HG03159 (cell line): ENCODE measurements around the gene SP140L.
"Not testable (repeated sequence)": the region's sequence is repeated elsewhere in the genome, so short reads cannot be mapped to it uniquely, and the experiment has no call there.

Source experiments
- ATAC-seq: cut with Tn5 transposase; IDR thresholded peaks from one replicate; pipeline ENCODE4 v1.9.1; 2021; ENCODE audit warnings: mild to moderate bottlenecking, moderate library complexity; ENCODE audit not compliant: unreplicated experiment

SP140L gene

DNA sequence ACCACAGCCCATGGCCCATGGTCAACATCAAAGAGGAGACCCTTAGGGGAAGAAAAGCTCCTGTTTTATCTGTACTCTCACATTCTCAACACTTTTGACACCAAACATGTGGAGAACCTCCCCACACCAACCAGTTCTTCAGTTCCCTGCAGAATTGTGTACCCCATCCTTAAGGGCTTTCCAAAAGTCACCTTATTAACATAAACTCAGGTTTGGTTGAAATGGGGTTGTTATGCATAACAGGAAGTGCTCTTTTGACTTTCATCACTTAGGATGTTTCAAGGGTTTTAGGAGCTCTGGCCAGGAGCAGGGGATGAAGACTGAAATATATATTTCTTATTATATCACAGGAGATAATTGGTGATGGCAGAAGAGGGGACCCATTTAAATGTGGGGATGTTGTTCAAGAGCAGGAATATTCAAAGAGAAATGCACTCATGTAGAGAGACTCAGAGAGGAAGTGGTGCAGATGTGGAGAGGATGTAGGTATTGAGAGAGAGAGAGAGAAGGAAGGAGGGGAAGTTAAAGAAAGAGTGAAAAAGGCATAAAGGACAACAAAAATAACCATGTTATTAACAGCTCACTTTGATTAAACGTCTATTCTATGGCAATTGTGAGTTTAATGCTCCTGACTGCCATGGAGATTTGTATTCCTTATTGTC is 35.2 kb downstream of the SP140L start:
- ATAC-seq: no peak

DNA sequence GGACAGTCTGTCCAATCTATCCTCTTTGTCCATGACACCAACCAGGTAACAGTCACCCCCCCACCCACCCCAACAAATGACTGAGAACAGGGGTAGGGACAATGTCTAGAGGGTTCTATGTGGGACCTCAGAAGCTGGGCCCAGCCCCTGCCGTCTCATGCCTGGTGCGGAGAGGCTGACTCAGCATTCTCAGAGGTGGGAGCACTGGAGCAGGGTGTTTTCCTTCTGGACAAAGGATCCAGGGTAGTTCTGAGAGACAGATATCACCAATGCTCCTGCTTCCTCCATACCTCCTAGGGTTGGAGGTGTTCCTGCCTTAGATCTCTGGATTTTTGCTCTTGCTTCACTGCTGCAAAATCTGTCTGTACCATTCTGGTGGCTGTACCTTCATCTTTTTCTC is 55.1 kb downstream of the SP140L start:
- no peak for ATAC-seq

DNA sequence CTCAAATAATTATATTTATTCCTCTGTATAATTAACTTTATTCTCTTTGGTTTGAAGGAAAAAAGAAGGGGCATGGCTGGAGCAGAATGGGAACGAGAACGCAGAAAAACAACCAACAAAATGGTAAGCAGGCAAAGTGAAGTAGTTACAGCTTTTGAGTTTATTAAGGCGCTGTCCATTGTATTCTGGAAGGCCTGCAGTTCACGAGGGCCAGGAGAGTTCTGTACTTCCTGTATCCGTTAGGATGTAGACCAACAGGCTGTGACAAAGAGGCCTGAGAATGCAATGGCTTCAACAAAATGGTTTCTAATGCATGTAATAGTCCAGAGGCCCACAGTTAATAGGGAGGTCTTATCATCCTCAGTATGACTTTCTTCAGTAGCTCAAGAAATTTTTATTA is 56.5 kb downstream of the SP140L start:
- ATAC-seq: no peak

GRCh38 chr2:230384986-230385385 is 58.0 kb downstream of the SP140L start:
- ATAC-seq: no peak

DNA sequence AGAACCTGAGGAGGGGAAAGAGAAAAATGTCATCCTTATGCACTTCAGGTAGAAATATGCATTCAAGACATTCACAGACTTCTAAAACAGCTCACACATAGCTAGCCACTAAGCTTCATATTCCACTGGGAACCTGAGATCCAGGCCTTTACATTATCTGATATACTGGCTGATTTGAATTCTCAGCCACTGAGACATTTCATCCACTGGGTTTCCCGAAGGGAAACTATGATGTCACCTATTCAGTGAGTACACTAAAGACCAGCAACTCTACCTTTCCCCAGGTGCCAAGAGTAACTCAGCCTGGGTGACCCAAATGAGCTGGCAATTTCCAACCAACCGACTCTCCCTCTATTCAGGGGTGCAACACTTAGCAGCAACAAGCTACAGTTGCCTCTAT is 67.3 kb downstream of the SP140L start:
- ATAC-seq: no peak

- not testable (repeated sequence) for ATAC-seq
These were observed 71.7 kb downstream of the SP140L start for GRCh38 chr2:230398698-230399097.

DNA sequence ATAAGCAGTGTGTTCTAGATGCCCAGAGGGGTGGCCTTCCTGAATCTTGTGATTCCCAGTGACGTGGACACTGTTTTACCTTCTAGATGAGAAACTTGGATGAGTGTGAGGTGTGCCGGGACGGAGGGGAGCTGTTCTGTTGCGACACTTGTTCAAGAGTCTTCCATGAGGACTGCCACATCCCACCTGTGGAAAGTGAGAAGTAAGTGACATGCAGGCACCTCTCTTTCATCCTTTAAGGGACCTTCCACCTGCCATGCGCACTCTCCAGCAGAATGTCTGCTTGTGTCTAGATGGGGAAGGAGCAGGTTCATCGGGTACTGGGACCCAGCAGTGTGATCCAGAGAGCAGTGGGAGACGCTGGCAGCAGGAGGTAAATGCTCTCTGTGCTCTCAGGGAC is 73.0 kb downstream of the SP140L start:
- no peak for ATAC-seq

- no peak for ATAC-seq
These were observed 73.5 kb downstream of the SP140L start for GRCh38 chr2:230400454-230400853.

- not testable (repeated sequence) for ATAC-seq
These were observed 74.0 kb downstream of the SP140L start for GRCh38 chr2:230401026-230401425.

DNA sequence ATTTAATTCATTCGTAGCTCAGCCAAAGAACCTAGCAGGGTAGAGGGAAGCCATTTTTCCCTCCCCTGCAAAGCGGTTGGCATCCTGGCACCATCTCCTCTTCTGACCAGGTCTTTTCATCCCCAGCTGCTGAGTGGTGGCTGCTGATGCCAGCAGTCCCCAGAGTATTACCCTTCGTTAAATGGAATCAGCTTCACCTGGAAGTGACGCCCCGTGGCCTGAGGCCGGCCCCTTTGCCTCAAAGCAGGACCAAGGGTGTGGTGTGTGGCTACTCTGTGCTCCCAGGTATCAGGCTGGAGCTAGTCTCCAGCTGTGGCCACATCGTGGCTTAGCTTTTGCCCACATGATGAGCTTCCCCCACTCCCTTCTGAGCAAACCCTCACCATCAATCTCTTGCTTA is 76.8 kb downstream of the SP140L start:
- ATAC-seq: no peak

DNA sequence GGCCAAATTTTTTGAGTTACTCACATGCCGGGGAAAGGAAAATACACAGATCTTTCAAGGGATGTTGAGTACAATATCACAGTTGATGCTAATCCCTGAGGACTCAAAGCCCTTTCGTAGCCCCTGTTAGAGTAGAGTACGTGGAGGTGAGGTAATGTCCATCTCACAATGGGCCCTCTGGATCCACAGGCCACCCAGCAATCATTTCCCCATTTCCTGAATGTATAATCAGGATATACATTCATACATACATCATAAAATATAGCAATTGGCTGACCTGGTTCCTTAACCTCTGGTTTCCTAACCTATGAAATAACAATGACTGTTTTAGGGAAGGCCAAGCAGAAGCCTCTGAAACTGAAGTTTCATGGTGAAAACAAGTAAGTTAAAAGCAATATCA is 78.8 kb downstream of the SP140L start:
- ATAC-seq: no peak

DNA sequence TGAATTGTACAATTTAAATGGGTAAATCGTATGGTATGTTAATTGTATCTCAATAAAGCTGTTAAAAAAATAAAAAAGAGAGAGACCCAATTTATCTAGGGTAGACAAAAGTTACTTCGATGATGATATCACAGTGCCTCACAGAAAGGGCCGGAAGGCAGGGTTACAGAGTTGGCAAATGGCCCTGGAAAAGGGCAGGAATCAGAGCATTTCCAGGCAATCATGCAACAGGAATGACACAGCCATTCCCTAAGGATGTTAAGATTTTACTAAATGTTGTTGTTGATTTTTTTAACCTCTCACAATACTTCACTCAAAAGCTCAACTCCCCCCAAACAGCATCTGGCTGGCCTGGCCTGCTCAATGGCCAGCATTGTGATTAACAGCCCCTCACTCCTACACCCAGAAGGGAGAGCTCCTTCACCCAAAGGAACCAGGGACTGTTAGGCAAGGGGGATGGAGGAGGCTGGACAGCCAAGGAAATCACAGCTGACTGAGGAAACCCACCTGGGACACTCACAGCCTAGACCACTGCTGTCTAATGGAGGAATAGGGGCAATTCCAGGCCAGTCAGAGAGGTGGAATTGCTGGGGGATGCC is 81.3 kb downstream of the SP140L start:
- no peak for ATAC-seq

DNA sequence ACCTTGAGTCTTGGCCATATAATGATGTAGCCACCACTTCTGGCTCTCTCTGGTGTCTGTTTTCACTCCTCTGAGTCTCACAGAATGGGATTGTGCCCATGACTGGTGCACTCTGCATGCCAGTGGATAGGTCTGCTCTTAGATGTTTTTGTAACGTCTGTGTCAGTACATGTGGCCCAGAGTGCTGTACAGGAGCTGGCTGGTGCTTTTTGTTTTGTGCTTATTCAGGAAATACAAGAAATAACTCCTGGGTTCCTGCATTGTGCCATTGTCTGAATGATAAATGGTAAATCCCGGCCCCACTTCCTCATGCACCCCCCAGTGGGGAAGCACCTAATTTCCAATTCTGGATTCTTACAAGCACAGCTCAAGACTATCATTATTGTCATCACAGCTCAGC is 82.3 kb downstream of the SP140L start:
- not testable (repeated sequence) for ATAC-seq

- ATAC-seq: no peak
These were observed 83.3 kb downstream of the SP140L start for GRCh38 chr2:230410263-230410662.

GRCh38 chr2:230410861-230411569 is 84.0 kb downstream of the SP140L start:
- no peak for ATAC-seq

- ATAC-seq: peak; percentile 52
These were observed 84.8 kb downstream of the SP140L start for GRCh38 chr2:230411570-230412370.

DNA sequence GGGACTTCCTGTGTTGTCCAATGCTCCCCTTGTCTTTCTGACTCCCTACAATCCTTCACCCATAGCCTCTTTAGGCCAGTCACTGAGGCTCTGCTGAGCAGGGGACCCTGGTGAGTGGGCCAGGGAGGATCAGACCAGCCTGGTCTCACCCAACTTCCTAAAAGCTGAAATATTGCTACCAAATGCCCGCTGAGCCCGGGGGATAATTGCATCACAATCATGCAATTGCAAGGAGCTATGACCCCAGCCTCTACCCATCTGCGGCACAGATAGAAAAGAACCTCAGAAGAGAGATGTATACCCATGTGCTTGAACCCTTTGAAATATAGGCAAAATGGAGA is 85.3 kb downstream of the SP140L start:
- ATAC-seq: no peak

DNA sequence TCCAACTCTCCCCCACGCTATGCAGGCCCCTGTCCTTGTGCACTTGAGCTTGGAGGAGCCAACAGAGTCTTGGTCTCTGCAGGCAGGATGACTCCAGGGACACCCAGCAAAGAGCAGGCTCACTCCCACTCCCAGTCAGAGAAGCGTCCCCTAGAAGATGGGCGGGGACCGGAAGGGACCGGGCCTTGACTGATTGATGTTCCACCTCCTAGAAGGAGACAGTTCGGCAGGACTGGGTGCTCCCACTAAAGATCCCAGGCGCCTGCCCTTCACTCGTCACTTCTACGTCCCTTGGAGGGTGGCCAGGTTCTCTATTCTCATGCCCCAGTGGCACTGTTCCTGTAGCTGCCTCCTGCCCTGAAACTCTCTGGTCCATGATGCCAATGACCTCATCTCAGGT is 85.9 kb downstream of the SP140L start:
- ATAC-seq: no peak

DNA sequence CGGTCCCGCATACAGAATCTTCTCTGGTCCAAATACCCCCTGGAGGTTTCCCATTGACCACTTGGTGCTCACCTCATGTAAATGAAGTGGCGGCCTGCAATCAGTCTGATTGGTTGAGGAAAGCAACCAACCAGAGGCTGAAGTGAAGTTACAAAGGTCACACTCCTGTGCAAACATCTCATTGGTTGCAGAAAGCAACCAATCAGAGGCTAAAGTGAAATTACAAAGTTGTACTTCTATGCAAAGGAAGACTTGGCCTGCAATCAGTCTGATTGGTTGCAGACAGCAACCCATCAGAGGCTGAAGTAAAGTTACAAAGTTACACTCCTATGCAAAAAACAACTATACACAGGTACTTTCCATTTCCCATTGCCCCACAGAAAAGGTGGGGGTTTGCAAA is 86.5 kb downstream of the SP140L start:
- ATAC-seq: no peak

DNA sequence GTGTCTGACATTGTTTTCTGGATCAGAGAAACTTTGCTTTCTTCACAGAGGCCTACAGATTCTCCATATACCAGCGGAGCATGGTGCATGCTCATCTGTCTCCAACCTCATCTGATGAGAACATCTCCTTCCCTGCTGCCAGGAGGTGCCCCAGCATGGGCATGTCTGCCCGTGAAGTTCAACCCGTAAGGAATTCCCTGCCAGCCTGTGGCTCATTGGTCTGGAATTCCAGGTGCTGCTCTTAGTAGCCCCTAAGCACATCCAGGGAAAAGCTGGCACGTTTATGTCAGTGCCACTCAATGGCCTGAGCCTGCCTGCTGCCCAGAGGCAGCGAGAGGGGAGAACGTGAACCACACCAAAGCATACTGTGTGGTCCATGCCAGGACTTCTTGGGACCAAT is 87.3 kb downstream of the SP140L start:
- ATAC-seq: no peak

DNA sequence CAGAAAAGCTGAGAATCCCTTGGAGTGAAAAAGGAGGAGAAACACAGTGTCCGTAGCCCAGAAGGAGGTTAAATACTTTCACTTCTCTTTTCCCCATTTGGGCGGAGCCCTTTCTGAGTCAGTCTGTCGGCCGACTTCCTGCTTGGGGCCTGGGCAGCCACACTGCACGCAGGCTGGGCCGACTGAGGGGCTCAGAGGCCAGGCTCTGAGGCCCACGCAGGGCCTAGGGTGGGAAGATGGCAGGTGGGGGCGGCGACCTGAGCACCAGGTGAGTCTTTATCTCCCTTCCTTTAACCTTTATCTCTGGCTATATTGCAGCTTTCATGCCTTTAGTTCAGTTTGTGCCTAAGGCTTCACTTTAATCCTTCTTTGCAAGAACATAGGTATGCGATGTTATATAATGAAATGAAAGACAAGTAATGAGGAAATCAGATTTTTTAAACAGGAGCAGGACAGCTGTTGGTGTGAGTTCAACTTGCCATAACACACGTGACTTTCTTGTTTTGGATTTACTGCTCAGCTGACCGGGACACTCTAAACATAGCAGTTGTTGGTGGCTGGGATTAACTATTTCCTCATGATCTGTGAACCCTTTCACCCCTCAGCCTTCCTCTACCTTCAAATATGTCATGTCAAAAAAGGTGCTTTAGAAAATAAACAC is 89.2 kb downstream of the SP140L start, which contains the start of gene SP100:
TSS of gene SP100 (plus strand) at position 141 of the 661 bp plus-strand sequence. CDS start at position 237, 96 bp downstream.
- ATAC-seq: peak; percentile 82
